Subcutaneous adipose tissue (tissue), 4 donors: Measurements from ENCODE around the gene LRMDA. TPM values are rescaled to one million over a fixed set of nuclear protein-coding genes. Genes with fewer than 3 reads are reported as not detected.

Experiments
- CTCF ChIP-seq: fragments of 450-650 bp; IDR thresholded peaks from one replicate; pipeline ENCODE4 v1.5.1; 2016; ENCODE audit warnings: low read depth, mild to moderate bottlenecking, control low read depth, antibody characterized with exemption, moderate library complexity
- total RNA-seq, 4 donors: library from RNA; depleted of rRNA; stranded (reverse); fragments of >200 nt; gene quantifications; one replicate each; pipeline ENCODE4 v1.1.0, GENCODE V29; 2016

LRMDA gene
- total RNA-seq, 4 donors from 2014 or later: 17.4 to 92.1 (median 22.8) TPM

- no peak for TF ChIP-seq CTCF
Observed at GRCh38 chr10:76119515-76119914, 688.1 kb downstream of the LRMDA start.

- no peak for TF ChIP-seq CTCF
Observed at GRCh38 chr10:76122056-76122455, 690.6 kb downstream of the LRMDA start.

- TF ChIP-seq CTCF: no peak
Observed at GRCh38 chr10:76124280-76124679, 692.9 kb downstream of the LRMDA start.

- TF ChIP-seq CTCF: no peak
Observed at GRCh38 chr10:76125900-76126299, 694.5 kb downstream of the LRMDA start.

GRCh38 chr10:76126607-76127527 is 695.4 kb downstream of the LRMDA start:
- TF ChIP-seq CTCF: no peak

GRCh38 chr10:76127984-76128589 is 696.7 kb downstream of the LRMDA start:
- no peak for TF ChIP-seq CTCF

- TF ChIP-seq CTCF: no peak
Observed at GRCh38 chr10:76129213-76129612, 697.8 kb downstream of the LRMDA start.
